Mesenchymal stem cell (in vitro differentiated cells and primary cell): ENCODE data around the gene PSORS1C1.
A peak's percentile ranks its signal among the peaks of the same experiment; 100 is the strongest.

ENCODE experiments used
- DNase-seq: peaks from one replicate; pipeline ENCODE4 v3.0.0-alpha.2; 2013
- H2AFZ ChIP-seq: one replicate; pipeline ENCODE4 v1.6.1; 2013; ENCODE audit warnings: low read depth, mild to moderate bottlenecking, control low read depth, inconsistent platforms, low read length, moderate library complexity
- H2AK5ac ChIP-seq: 2 replicates; pipeline ENCODE4 v1.6.1; 2013; ENCODE audit warnings: low read length, moderate library complexity, mild to moderate bottlenecking, inconsistent platforms; ENCODE audit not compliant: severe bottlenecking
- H2BK120ac ChIP-seq: one replicate; pipeline ENCODE4 v1.6.1; 2013; ENCODE audit warnings: low read depth, mild to moderate bottlenecking, inconsistent platforms, low read length, moderate library complexity
- H2BK12ac ChIP-seq, 2 experiments: one replicate each; pipeline ENCODE4 v1.6.1; 2013; ENCODE audit warnings: inconsistent platforms in 2 of 2, low read length in 2 of 2, mild to moderate bottlenecking in 2 of 2, moderate library complexity in 2 of 2, control low read depth in 1 of 2
- H2BK15ac ChIP-seq: one replicate; pipeline ENCODE4 v1.6.1; 2013; ENCODE audit warnings: mild to moderate bottlenecking, low read depth, inconsistent platforms; ENCODE audit not compliant: poor library complexity, severe bottlenecking
- H2BK5ac ChIP-seq: 2 replicates; pipeline ENCODE4 v1.6.1; 2013; ENCODE audit warnings: low read depth, mild to moderate bottlenecking, low read length, control low read depth, inconsistent platforms; ENCODE audit not compliant: poor library complexity, severe bottlenecking
- H3K14ac ChIP-seq, 2 experiments: one replicate each; pipeline ENCODE4 v1.6.1; 2013; ENCODE audit warnings: inconsistent platforms in 2 of 2, low read length in 2 of 2, control low read depth in 1 of 2, mild to moderate bottlenecking in 1 of 2, moderate library complexity in 1 of 2
- H3K18ac ChIP-seq, 2 experiments: one replicate each; pipeline ENCODE4 v1.6.1; 2013; ENCODE audit warnings: inconsistent platforms in 2 of 2, low read length in 2 of 2, control low read depth in 1 of 2, low read depth in 1 of 2, mild to moderate bottlenecking in 1 of 2
- H3K23ac ChIP-seq, 2 experiments: one replicate each; pipeline ENCODE4 v1.6.1; 2013; ENCODE audit warnings: inconsistent platforms in 2 of 2, low read length in 2 of 2, mild to moderate bottlenecking in 2 of 2, moderate library complexity in 2 of 2, control low read depth in 1 of 2
- H3K27ac ChIP-seq: 2 replicates; pipeline ENCODE4 v1.5.1; 2013; ENCODE audit warnings: mild to moderate bottlenecking, moderate library complexity, low read length, control low read depth, inconsistent platforms; ENCODE audit not compliant: poor library complexity, severe bottlenecking
- H3K27me3 ChIP-seq, 2 experiments: 2 replicates each; pipeline versions ENCODE4 v1.6.1 to v1.7.0; 2013; ENCODE audit warnings: low read length in 2 of 2, mild to moderate bottlenecking in 2 of 2, moderate library complexity in 2 of 2, control low read depth in 1 of 2, inconsistent platforms in 1 of 2; ENCODE audit not compliant: control insufficient read depth in 1 of 2, insufficient read depth in 1 of 2
- H3K36me3 ChIP-seq, 2 experiments: 2 replicates each; pipeline versions ENCODE4 v1.6.1 to v1.7.0; 2013; ENCODE audit warnings: low read length in 2 of 2, control low read depth in 1 of 2, inconsistent platforms in 1 of 2, low read depth in 1 of 2, mild to moderate bottlenecking in 1 of 2; ENCODE audit not compliant: insufficient read depth in 2 of 2, control insufficient read depth in 1 of 2
- H3K4ac ChIP-seq, 2 experiments: one replicate each; pipeline ENCODE4 v1.6.1; 2013; ENCODE audit warnings: inconsistent platforms in 2 of 2, low read length in 2 of 2, mild to moderate bottlenecking in 2 of 2, moderate library complexity in 2 of 2, control low read depth in 1 of 2, low read depth in 1 of 2
- H3K4me1 ChIP-seq: 2 replicates; pipeline ENCODE4 v1.6.1; 2013; ENCODE audit warnings: low read depth, low read length, control low read depth; ENCODE audit not compliant: control insufficient read depth, insufficient read depth
- H3K4me2 ChIP-seq: 2 replicates; pipeline ENCODE4 v1.6.1; 2013; ENCODE audit warnings: low read length, mild to moderate bottlenecking, inconsistent platforms; ENCODE audit not compliant: poor library complexity, severe bottlenecking
- H3K4me3 ChIP-seq, 2 experiments: 2 replicates each; pipeline versions ENCODE4 v1.5.1 to v1.7.0; 2013; ENCODE audit warnings: low read length in 2 of 2, mild to moderate bottlenecking in 2 of 2, control low read depth in 1 of 2, low read depth in 1 of 2; ENCODE audit not compliant: insufficient read depth in 1 of 2
- H3K79me1 ChIP-seq: replicated peaks from 2 replicates; pipeline ENCODE4 v1.6.1; 2013; ENCODE audit warnings: mild to moderate bottlenecking, control low read depth, low read length, inconsistent platforms; ENCODE audit not compliant: poor library complexity, severe bottlenecking
- H3K9ac ChIP-seq: 2 replicates; pipeline ENCODE4 v1.7.0; 2013; ENCODE audit warnings: mild to moderate bottlenecking, low read length, moderate library complexity
- H3K9me3 ChIP-seq: 2 replicates; pipeline ENCODE4 v1.7.0; 2013; ENCODE audit warnings: mild to moderate bottlenecking, low read length; ENCODE audit not compliant: control insufficient read depth
- H4K8ac ChIP-seq: one replicate; pipeline ENCODE4 v1.6.1; 2013; ENCODE audit warnings: inconsistent platforms, mild to moderate bottlenecking, low read length, moderate library complexity
- H4K91ac ChIP-seq: one replicate; pipeline ENCODE4 v1.6.1; 2013; ENCODE audit warnings: mild to moderate bottlenecking, low read length, inconsistent platforms
- WGBS: methylation state at CpG from one replicate; pipeline ENCODE4 v1.1.7; 2013; ENCODE audit warnings: mixed read lengths; 5-methylcytosine and 5-hydroxymethylcytosine counted together

The PSORS1C1 gene

GRCh38 chr6:31158140-31158862, 43.7 kb downstream of the PSORS1C1 start, which contains the start of gene TCF19:
Gene TCF19 (plus strand): TSS chr6:31158589. CDS start chr6:31159470, 881 bp downstream.
- Histone ChIP-seq H3K18ac (peak within 1 kb of the TSS in 1 of 2 experiments; percentile 52), H3K23ac (no peak within 1 kb of the TSS), H4K8ac (peak within 1 kb of the TSS; percentile 88), H3K14ac (peak within 1 kb of the TSS in 1 of 2 experiments; percentile 88), H2BK12ac (no peak within 1 kb of the TSS), H3K4ac (peak within 1 kb of the TSS; percentile 66 to 69), H3K27me3 (no peaks in the 10 kb centered on the region), H3K9ac (peak within 1 kb of the TSS; percentile 91), H2BK5ac (peak within 1 kb of the TSS; percentile 35), H3K4me3 (peak within 1 kb of the TSS; percentile 74 to 90), H2AK5ac (peak within 1 kb of the TSS; percentile 76), H3K4me1 (peaks cover 14% of the 10 kb centered on the region), H2BK120ac (no peak within 1 kb of the TSS), H4K91ac (no peak within 1 kb of the TSS), H3K9me3 (no peaks in the 10 kb centered on the region), H2AFZ (peak within 1 kb of the TSS; percentile 21), H2BK15ac (no peak within 1 kb of the TSS), H3K27ac (peak within 1 kb of the TSS; percentile 72), H3K79me1 (peaks cover 31% of the 10 kb centered on the region), H3K4me2 (peak within 1 kb of the TSS; percentile 89), H3K36me3 (peaks cover 24 to 32% of the 10 kb centered on the region in 2 experiments)
- peak; percentile 99 for DNase-seq
- WGBS, result under 1% methylated on average over 65 of the region's 65 CpGs

- H3K27ac ChIP-seq, result peak overlapping the region; percentile 3
- peak overlapping the region; percentile 74 to 90 for H3K4me3 ChIP-seq
- no peak overlapping the region for H4K91ac ChIP-seq
- H3K18ac ChIP-seq, result no peak overlapping the region
- H2BK120ac ChIP-seq, result no peak overlapping the region
- H2AK5ac ChIP-seq, result no peak overlapping the region
- no peak overlapping the region for H2BK12ac ChIP-seq
- WGBS, result 14% methylated on average over 33 of the region's 35 CpGs
- no peak overlapping the region for H3K4ac ChIP-seq
- no peak overlapping the region for H2BK5ac ChIP-seq
- H3K4me1 ChIP-seq, result peaks cover 14% of the 10 kb centered on the region
- no peak overlapping the region for H3K23ac ChIP-seq
- H2BK15ac ChIP-seq, result no peak overlapping the region
- H3K79me1 ChIP-seq, result peaks cover 33% of the 10 kb centered on the region
- no peak overlapping the region for H4K8ac ChIP-seq
- peaks cover 26 to 27% of the 10 kb centered on the region in 2 experiments for H3K36me3 ChIP-seq
- no peaks in the 10 kb centered on the region for H3K27me3 ChIP-seq
- peak overlapping the region; percentile 89 for H3K4me2 ChIP-seq
- no peaks in the 10 kb centered on the region for H3K9me3 ChIP-seq
- peak overlapping the region; percentile 65 for H3K9ac ChIP-seq
- DNase-seq, result peak; percentile 13
- peak overlapping the region; percentile 21 for H2AFZ ChIP-seq
- no peak overlapping the region for H3K14ac ChIP-seq
These were observed 44.6 kb downstream of the PSORS1C1 start for GRCh38 chr6:31158863-31159855.

GRCh38 chr6:31161216-31162126, 46.9 kb downstream of the PSORS1C1 start:
- H3K9me3 ChIP-seq, result no peaks in the 10 kb centered on the region
- DNase-seq, result no peak
- H2BK12ac ChIP-seq, result no peak overlapping the region
- no peak overlapping the region for H3K4me3 ChIP-seq
- H3K14ac ChIP-seq, result no peak overlapping the region
- H2BK5ac ChIP-seq, result no peak overlapping the region
- no peak overlapping the region for H4K8ac ChIP-seq
- H4K91ac ChIP-seq, result no peak overlapping the region
- no peak overlapping the region for H2BK15ac ChIP-seq
- H3K36me3 ChIP-seq, result peaks cover 10 to 32% of the 10 kb centered on the region in 2 experiments
- no peak overlapping the region for H2AK5ac ChIP-seq
- H3K9ac ChIP-seq, result no peak overlapping the region
- WGBS, result 97% methylated on average over 19 of the region's 19 CpGs
- H3K18ac ChIP-seq, result no peak overlapping the region
- H3K79me1 ChIP-seq, result peaks cover 30% of the 10 kb centered on the region
- peaks cover 14% of the 10 kb centered on the region for H3K4me1 ChIP-seq
- H3K4me2 ChIP-seq, result no peak overlapping the region
- no peak overlapping the region for H2BK120ac ChIP-seq
- no peak overlapping the region for H3K4ac ChIP-seq
- H3K27me3 ChIP-seq, result no peaks in the 10 kb centered on the region
- no peak overlapping the region for H3K27ac ChIP-seq
- no peak overlapping the region for H3K23ac ChIP-seq
- H2AFZ ChIP-seq, result no peak overlapping the region
